A549 (cell line): Measurements from ENCODE around the gene ELFN1. TPM values are rescaled to one million over a fixed set of nuclear protein-coding genes. Genes with fewer than 3 reads are reported as not detected.

ENCODE experiments used
- ATAC-seq, 2 experiments: fragments of 200-7000 bp in 1 of 2; fragments of >200 bp in 1 of 2; cut with Nextera tagmentation in 1 of 2; cut with Tn5 transposase in 1 of 2; 3 replicates each; pipeline versions ENCODE4 v1.8.0 to v1.9.1; 2018 to 2020; ENCODE audit warnings: mild to moderate bottlenecking in 1 of 2, moderate library complexity in 1 of 2
- CTCF ChIA-PET: fragments of 300-600 bp; sonication (Branson Sonifier 250); formaldehyde crosslinking; extraction: SDS; loops from one replicate; lab custom pipeline; 2021; ENCODE audit warnings: antibody characterized with exemption, inconsistent platforms; lab: Yijun Ruan, JAX
- POLR2A ChIA-PET: fragments of 350-600 bp; formaldehyde crosslinking; extraction: SDS; loops from one replicate; lab custom pipeline; 2021; ENCODE audit warnings: antibody characterized with exemption, inconsistent platforms; lab: Yijun Ruan, JAX
- DNase-seq, 2 experiments: peaks; one replicate each; pipeline versions ENCODE4 v3.0.0 to v3.0.0-alpha.2; 2011 to 2016; ENCODE audit warnings: low read depth in 1 of 2, low spot score in 1 of 2
- FAIRE-seq: peaks from 2 replicates; lab custom pipeline; 2011; peaks lifted over from hg19 to GRCh38; lab: Jason Lieb, UNC
- H3K27ac ChIP-seq, 2 experiments: fragments of >200 bp; sonication (Bioruptor Twin); formaldehyde crosslinking; 3 replicates each; pipeline ENCODE4 v1.5.1; 2016 to 2017
- H3K4me1 ChIP-seq: fragments of >200 bp; sonication (Bioruptor Twin); formaldehyde crosslinking; 3 replicates; pipeline ENCODE4 v1.6.1; 2016
- H3K4me2 ChIP-seq: fragments of >200 bp; sonication (Bioruptor Twin); formaldehyde crosslinking; 3 replicates; pipeline ENCODE4 v1.6.1; 2016
- H3K4me3 ChIP-seq: fragments of >200 bp; sonication (Bioruptor Twin); formaldehyde crosslinking; 3 replicates; pipeline ENCODE4 v1.5.1; 2016
- H3K9me3 ChIP-seq: fragments of >200 bp; sonication (Bioruptor Twin); formaldehyde crosslinking; 3 replicates; pipeline ENCODE4 v1.6.1; 2016
- CBX2 ChIP-seq: fragments of 200-600 bp; sonication (generic); IDR thresholded peaks from 2 replicates; pipeline ENCODE4 v1.6.1; 2016; ENCODE audit warnings: low read depth, mild to moderate bottlenecking, borderline replicate concordance
- CEBPB ChIP-seq, 2 experiments: fragments of >200 bp in 1 of 2; sonication (Bioruptor Twin) in 1 of 2; formaldehyde crosslinking in 1 of 2; IDR thresholded peaks; 2 replicates each; pipeline ENCODE4 v1.6.1; 2012 to 2016
- ESRRA ChIP-seq: fragments of 150-350 bp; IDR thresholded peaks from 2 replicates; pipeline ENCODE4 v1.6.1; 2014; ENCODE audit warnings: mild to moderate bottlenecking, low read length, borderline replicate concordance
- FOSB ChIP-seq: fragments of 250-450 bp; sonication (Bioruptor Pico); IDR thresholded peaks from 2 replicates; pipeline ENCODE4 v1.5.0; 2020; ENCODE audit warnings: mild to moderate bottlenecking, moderate library complexity
- FOSL2 ChIP-seq, 2 experiments: fragments of 450-650 bp in 1 of 2; fragments of >200 bp in 1 of 2; sonication (Bioruptor Twin) in 1 of 2; formaldehyde crosslinking; IDR thresholded peaks; 2 replicates each; pipeline versions ENCODE4 v1.5.0 to v1.6.1; 2016 to 2020; ENCODE audit warnings: mild to moderate bottlenecking in 1 of 2, moderate library complexity in 1 of 2
- GATA3 ChIP-seq: IDR thresholded peaks from 2 replicates; pipeline ENCODE4 v1.6.1; 2012; ENCODE audit warnings: borderline replicate concordance
- JUNB ChIP-seq: fragments of >200 bp; sonication (Bioruptor Twin); formaldehyde crosslinking; IDR thresholded peaks from 2 replicates; pipeline ENCODE4 v1.6.1; 2016
- KDM1A ChIP-seq: fragments of 200-600 bp; sonication (generic); IDR thresholded peaks from 2 replicates; pipeline ENCODE4 v1.6.1; 2016; ENCODE audit warnings: low read depth, mild to moderate bottlenecking
- KDM5A ChIP-seq: fragments of 200-600 bp; sonication (generic); IDR thresholded peaks from 2 replicates; pipeline ENCODE4 v1.6.1; 2016; ENCODE audit warnings: antibody characterized with exemption, mild to moderate bottlenecking
- MAFK ChIP-seq: fragments of 450-650 bp; IDR thresholded peaks from 2 replicates; pipeline ENCODE4 v1.6.1; 2014; ENCODE audit not compliant: partially characterized antibody
- NPAS2 ChIP-seq: fragments of 250-450 bp; sonication (Bioruptor Pico); IDR thresholded peaks from 2 replicates; pipeline ENCODE4 v1.8.0; 2022; ENCODE audit warnings: mild to moderate bottlenecking, moderate library complexity, borderline replicate concordance
- RCOR1 ChIP-seq: fragments of 150-350 bp; IDR thresholded peaks from 2 replicates; pipeline ENCODE4 v1.6.1; 2014; ENCODE audit warnings: antibody characterized with exemption, low read length, low read depth
- RFX5 ChIP-seq: fragments of 450-650 bp; IDR thresholded peaks from 2 replicates; pipeline ENCODE4 v1.7.1; 2014; ENCODE audit warnings: antibody characterized with exemption, mild to moderate bottlenecking, moderate library complexity
- RNF2 ChIP-seq: fragments of 200-600 bp; sonication (generic); IDR thresholded peaks from 2 replicates; pipeline ENCODE4 v1.6.1; 2016; ENCODE audit warnings: low read depth, mild to moderate bottlenecking, antibody characterized with exemption, moderate library complexity, borderline replicate concordance
- TFCP2L1 ChIP-seq: fragments of 250-450 bp; sonication (Bioruptor Pico); IDR thresholded peaks from 2 replicates; pipeline ENCODE4 v1.5.0; 2021; ENCODE audit warnings: mild to moderate bottlenecking
- TP53 ChIP-seq: fragments of 250-450 bp; sonication (Bioruptor Pico); IDR thresholded peaks from 2 replicates; pipeline ENCODE4 v1.5.0; 2021; ENCODE audit warnings: mild to moderate bottlenecking, moderate library complexity
- ZFP36 ChIP-seq: fragments of 450-650 bp; IDR thresholded peaks from 2 replicates; pipeline ENCODE4 v1.6.1; 2014; ENCODE audit warnings: borderline replicate concordance; ENCODE audit not compliant: partially characterized antibody
- ZNF302 ChIP-seq: fragments of 250-450 bp; sonication (Bioruptor Pico); IDR thresholded peaks from 2 replicates; pipeline ENCODE4 v1.9.0; 2021; ENCODE audit warnings: inconsistent platforms, mild to moderate bottlenecking, moderate library complexity
- WGBS: methylation state at CpG from one replicate; pipeline ENCODE4 v1.1.6; 2017; ENCODE audit errors: missing lambda C conversion rate; 5-methylcytosine and 5-hydroxymethylcytosine counted together
- polyA plus RNA-seq, 4 experiments: library from polyadenylated mRNA; depleted of rRNA in 3 of 4; stranded (reverse); fragments of >200 nt; fragmentation: RNase III in 1 of 4; extraction: RNeasy Plus Mini Kit Qiagen cat#74134 plus additional on column Dnase treatment in 1 of 4; gene quantifications; 2 replicates in 3 of 4; 3 replicates in 1 of 4; pipeline ENCODE4 v1.2.3, GENCODE V29; 2011 to 2017
- TF ChIP-seq, protein P1 (sequence below): fragments of 200-600 bp; sonication (generic); IDR thresholded peaks from 2 replicates; pipeline ENCODE4 v1.6.1; 2016; ENCODE audit warnings: antibody characterized with exemption, mild to moderate bottlenecking, moderate library complexity
- TF ChIP-seq, protein P2 (sequence below): fragments of 250-450 bp; sonication (Bioruptor Pico); IDR thresholded peaks from 2 replicates; pipeline ENCODE4 v1.5.0; 2021; ENCODE audit warnings: mild to moderate bottlenecking, moderate library complexity, borderline replicate concordance
- TF ChIP-seq, protein P3 (sequence below): fragments of 150-350 bp; IDR thresholded peaks from 2 replicates; pipeline ENCODE4 v1.6.1; 2014; ENCODE audit warnings: low read depth, mild to moderate bottlenecking, low read length
- TF ChIP-seq, protein P4 (sequence below): fragments of 250-450 bp; sonication (Bioruptor Pico); IDR thresholded peaks from 2 replicates; pipeline ENCODE4 v1.5.0; 2020; ENCODE audit warnings: low read depth, mild to moderate bottlenecking, moderate library complexity
- TF ChIP-seq, protein P5 (sequence below): fragments of >200 bp; sonication (Bioruptor Twin); formaldehyde crosslinking; IDR thresholded peaks from 2 replicates; pipeline ENCODE4 v1.6.1; 2016

The ELFN1 gene
- polyA plus RNA-seq, 2 of the 4 experiments (the other 2 are of a cell fraction): 0.08 to 0.10 TPM

DNA sequence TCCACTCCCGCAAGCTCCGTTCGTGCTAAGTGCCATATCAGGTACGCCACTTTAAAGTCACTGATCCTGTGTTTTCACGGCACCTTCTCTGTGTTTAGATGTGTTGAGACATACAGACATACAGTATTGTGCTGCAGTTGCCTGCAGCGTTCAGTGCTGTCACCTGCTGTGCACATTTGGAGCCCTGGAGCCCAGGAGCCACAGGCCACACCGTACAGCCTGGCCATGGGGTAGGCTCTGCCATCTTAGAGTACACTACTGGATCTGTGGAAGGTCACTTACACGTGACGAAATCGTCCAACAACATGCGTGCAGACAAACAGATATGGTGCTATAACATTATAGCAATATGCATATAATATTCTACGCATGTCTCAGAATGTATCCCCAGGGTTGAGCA lies 111.3 kb downstream of the ELFN1 start (continued):
- TF ChIP-seq RFX5: no peak
- no peak for TF ChIP-seq ESRRA
- no peak for TF ChIP-seq TFCP2L1
- TF ChIP-seq NPAS2: no peak
- TF ChIP-seq, protein P1, sequence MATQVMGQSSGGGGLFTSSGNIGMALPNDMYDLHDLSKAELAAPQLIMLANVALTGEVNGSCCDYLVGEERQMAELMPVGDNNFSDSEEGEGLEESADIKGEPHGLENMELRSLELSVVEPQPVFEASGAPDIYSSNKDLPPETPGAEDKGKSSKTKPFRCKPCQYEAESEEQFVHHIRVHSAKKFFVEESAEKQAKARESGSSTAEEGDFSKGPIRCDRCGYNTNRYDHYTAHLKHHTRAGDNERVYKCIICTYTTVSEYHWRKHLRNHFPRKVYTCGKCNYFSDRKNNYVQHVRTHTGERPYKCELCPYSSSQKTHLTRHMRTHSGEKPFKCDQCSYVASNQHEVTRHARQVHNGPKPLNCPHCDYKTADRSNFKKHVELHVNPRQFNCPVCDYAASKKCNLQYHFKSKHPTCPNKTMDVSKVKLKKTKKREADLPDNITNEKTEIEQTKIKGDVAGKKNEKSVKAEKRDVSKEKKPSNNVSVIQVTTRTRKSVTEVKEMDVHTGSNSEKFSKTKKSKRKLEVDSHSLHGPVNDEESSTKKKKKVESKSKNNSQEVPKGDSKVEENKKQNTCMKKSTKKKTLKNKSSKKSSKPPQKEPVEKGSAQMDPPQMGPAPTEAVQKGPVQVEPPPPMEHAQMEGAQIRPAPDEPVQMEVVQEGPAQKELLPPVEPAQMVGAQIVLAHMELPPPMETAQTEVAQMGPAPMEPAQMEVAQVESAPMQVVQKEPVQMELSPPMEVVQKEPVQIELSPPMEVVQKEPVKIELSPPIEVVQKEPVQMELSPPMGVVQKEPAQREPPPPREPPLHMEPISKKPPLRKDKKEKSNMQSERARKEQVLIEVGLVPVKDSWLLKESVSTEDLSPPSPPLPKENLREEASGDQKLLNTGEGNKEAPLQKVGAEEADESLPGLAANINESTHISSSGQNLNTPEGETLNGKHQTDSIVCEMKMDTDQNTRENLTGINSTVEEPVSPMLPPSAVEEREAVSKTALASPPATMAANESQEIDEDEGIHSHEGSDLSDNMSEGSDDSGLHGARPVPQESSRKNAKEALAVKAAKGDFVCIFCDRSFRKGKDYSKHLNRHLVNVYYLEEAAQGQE: no peak
- TF ChIP-seq, protein P2, sequence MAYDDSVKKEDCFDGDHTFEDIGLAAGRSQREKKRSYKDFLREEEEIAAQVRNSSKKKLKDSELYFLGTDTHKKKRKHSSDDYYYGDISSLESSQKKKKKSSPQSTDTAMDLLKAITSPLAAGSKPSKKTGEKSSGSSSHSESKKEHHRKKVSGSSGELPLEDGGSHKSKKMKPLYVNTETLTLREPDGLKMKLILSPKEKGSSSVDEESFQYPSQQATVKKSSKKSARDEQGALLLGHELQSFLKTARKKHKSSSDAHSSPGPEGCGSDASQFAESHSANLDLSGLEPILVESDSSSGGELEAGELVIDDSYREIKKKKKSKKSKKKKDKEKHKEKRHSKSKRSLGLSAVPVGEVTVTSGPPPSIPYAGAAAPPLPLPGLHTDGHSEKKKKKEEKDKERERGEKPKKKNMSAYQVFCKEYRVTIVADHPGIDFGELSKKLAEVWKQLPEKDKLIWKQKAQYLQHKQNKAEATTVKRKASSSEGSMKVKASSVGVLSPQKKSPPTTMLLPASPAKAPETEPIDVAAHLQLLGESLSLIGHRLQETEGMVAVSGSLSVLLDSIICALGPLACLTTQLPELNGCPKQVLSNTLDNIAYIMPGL: no peak
- TF ChIP-seq CBX2: no peak
- no peak for TF ChIP-seq RCOR1
- TF ChIP-seq JUNB: no peak

DNA sequence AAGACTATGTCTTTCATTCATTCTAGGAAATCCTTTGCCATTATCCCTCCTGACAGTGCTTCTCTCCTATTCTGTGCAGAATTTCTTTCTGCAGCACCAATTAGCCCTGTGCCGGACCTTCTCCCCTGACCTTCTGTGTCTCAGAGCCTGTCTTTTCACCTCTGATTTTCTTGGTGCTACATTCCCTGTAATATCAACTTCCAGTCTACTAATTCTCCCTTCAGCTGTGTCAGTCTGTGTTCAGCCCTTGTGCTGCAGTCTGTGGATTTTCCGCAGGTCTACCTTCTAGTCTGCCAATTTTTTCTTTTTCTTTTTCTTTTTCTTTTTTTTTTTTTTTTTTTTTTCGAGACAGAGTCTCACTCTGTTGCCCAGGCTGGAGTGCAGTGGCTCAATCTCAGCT lies 115.8 kb downstream of the ELFN1 start:
- ATAC-seq (no peak), DNase-seq (no peak), FAIRE-seq (no peak)
- TF ChIP-seq, protein P3, sequence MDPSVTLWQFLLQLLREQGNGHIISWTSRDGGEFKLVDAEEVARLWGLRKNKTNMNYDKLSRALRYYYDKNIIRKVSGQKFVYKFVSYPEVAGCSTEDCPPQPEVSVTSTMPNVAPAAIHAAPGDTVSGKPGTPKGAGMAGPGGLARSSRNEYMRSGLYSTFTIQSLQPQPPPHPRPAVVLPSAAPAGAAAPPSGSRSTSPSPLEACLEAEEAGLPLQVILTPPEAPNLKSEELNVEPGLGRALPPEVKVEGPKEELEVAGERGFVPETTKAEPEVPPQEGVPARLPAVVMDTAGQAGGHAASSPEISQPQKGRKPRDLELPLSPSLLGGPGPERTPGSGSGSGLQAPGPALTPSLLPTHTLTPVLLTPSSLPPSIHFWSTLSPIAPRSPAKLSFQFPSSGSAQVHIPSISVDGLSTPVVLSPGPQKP: no peak
- no peak for TF ChIP-seq CEBPB (IDR thresholded peaks at IDR 0.05)
- no peak for TF ChIP-seq FOSL2 (IDR thresholded peaks at IDR 0.05)
- no peak for TF ChIP-seq FOSL2 (CRISPR knock-in tag; IDR thresholded peaks at IDR 0.05)
- no peak for TF ChIP-seq JUNB
- TF ChIP-seq TP53 (CRISPR knock-in tag): no peak
- no peak for TF ChIP-seq CBX2
- TF ChIP-seq GATA3: no peak
- TF ChIP-seq KDM5A: no peak
- TF ChIP-seq, protein P4, sequence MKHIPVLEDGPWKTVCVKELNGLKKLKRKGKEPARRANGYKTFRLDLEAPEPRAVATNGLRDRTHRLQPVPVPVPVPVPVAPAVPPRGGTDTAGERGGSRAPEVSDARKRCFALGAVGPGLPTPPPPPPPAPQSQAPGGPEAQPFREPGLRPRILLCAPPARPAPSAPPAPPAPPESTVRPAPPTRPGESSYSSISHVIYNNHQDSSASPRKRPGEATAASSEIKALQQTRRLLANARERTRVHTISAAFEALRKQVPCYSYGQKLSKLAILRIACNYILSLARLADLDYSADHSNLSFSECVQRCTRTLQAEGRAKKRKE (CRISPR knock-in tag): no peak
- no peak for TF ChIP-seq RNF2
- no peak for TF ChIP-seq ZNF302 (CRISPR knock-in tag)
- TF ChIP-seq, protein P5, sequence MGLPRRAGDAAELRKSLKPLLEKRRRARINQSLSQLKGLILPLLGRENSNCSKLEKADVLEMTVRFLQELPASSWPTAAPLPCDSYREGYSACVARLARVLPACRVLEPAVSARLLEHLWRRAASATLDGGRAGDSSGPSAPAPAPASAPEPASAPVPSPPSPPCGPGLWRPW: no peak
- no peak for TF ChIP-seq MAFK
- TF ChIP-seq ZFP36: no peak
- no peak for TF ChIP-seq FOSB
- TF ChIP-seq KDM1A: no peak
- CTCF ChIA-PET: no interaction called here
- no peak overlapping the region for H3K27ac ChIP-seq
- WGBS: 41% methylated on average over 3 of the region's 3 CpGs
- POLR2A ChIA-PET: no interaction called here
- peaks cover 12% of the 10 kb centered on the region; the same call in 2 of the 3 replicates for H3K9me3 ChIP-seq
- H3K4me3 ChIP-seq: no peak overlapping the region
- no peaks in the 10 kb centered on the region for H3K4me1 ChIP-seq
- H3K4me2 ChIP-seq: no peak overlapping the region
